SU-DHL-6 (cell line): ENCODE data around the gene ITIH5.

ENCODE experiments used
- H2AFZ ChIP-seq: fragments of 200-600 bp; sonication (generic); 2 replicates; pipeline ENCODE4 v1.6.1; 2014; ENCODE audit warnings: low read depth, mild to moderate bottlenecking, moderate library complexity, mixed read lengths, antibody characterized with exemption, low read length; ENCODE audit not compliant: severe bottlenecking
- H3F3A ChIP-seq: fragments of 200-600 bp; shearing (Covaris generic); 2 replicates; pipeline ENCODE4 v1.6.0; 2016; ENCODE audit warnings: antibody characterized with exemption, mild to moderate bottlenecking; ENCODE audit not compliant: insufficient read depth
- H3K27ac ChIP-seq: fragments of 200-600 bp; sonication (generic); 2 replicates; pipeline ENCODE4 v1.5.1; 2016; ENCODE audit warnings: low read depth, mild to moderate bottlenecking, low read length, moderate library complexity, mixed read lengths
- H3K27me3 ChIP-seq: fragments of 200-600 bp; sonication (generic), shearing (Covaris generic); 2 replicates; pipeline ENCODE4 v1.6.0; 2014; ENCODE audit warnings: mild to moderate bottlenecking, low read length
- H3K36me3 ChIP-seq: fragments of 200-600 bp; sonication (generic); 2 replicates; pipeline ENCODE4 v1.6.1; 2014; ENCODE audit warnings: mild to moderate bottlenecking, low read length, mixed read lengths
- H3K4me2 ChIP-seq: fragments of 300-600, 200-600 bp; shearing (Covaris generic), sonication (generic); 2 replicates; pipeline ENCODE4 v1.6.0; 2014; ENCODE audit warnings: low read length, low read depth, mild to moderate bottlenecking; ENCODE audit not compliant: poor library complexity, severe bottlenecking
- H3K4me3 ChIP-seq: fragments of 200-600 bp; sonication (generic); 2 replicates; pipeline ENCODE4 v1.5.1; 2014; ENCODE audit warnings: antibody characterized with exemption, low read length, mild to moderate bottlenecking, mixed read lengths; ENCODE audit not compliant: insufficient read depth, poor library complexity, severe bottlenecking
- H3K79me2 ChIP-seq: fragments of 200-600 bp; sonication (generic); 2 replicates; pipeline ENCODE4 v1.6.1; 2014; ENCODE audit warnings: mild to moderate bottlenecking, low read length, moderate library complexity; ENCODE audit not compliant: insufficient read depth
- H3K9ac ChIP-seq: fragments of 200-600 bp; sonication (generic); 2 replicates; pipeline ENCODE4 v1.7.0; 2014; ENCODE audit warnings: mild to moderate bottlenecking, low read length
- H3K9me2 ChIP-seq: fragments of 200-600 bp; sonication (generic); replicated peaks from 2 replicates; pipeline ENCODE4 v1.6.1; 2014; ENCODE audit warnings: low read length; ENCODE audit not compliant: insufficient read depth
- H3K9me3 ChIP-seq: fragments of 200-600 bp; sonication (generic); 2 replicates; pipeline ENCODE4 v1.6.1; 2014; ENCODE audit warnings: low read length, mixed read lengths; ENCODE audit not compliant: insufficient read depth
- H4K20me1 ChIP-seq: fragments of 200-600 bp; sonication (generic); 2 replicates; pipeline ENCODE4 v1.6.1; 2014; ENCODE audit warnings: low read depth, mild to moderate bottlenecking, antibody characterized with exemption, low read length, moderate library complexity, mixed read lengths
- CTCF ChIP-seq: fragments of 200-600 bp; sonication (generic); IDR thresholded peaks from one replicate; pipeline ENCODE4 v1.5.1; 2017; ENCODE audit warnings: antibody characterized with exemption, mild to moderate bottlenecking, low read length, moderate library complexity; ENCODE audit not compliant: insufficient read depth, poor library complexity, severe bottlenecking
- EZH2phosphoT487 ChIP-seq: fragments of 200-600 bp; sonication (generic), shearing (Covaris generic); conservative IDR thresholded peaks from 2 replicates; pipeline ENCODE4 v1.6.1; 2018; ENCODE audit warnings: mild to moderate bottlenecking, antibody characterized with exemption, low read length, moderate library complexity, mixed read lengths

Gene ITIH5

GRCh38 chr10:7515439-7515838 is 151.3 kb downstream of the ITIH5 start:
- no peaks in the 10 kb centered on the region for H4K20me1 ChIP-seq
- H3K79me2 ChIP-seq, result no peaks in the 10 kb centered on the region
- peaks cover 5% of the 10 kb centered on the region; the same call in 1 of the 2 replicates for H3K9me3 ChIP-seq
- H3K4me3 ChIP-seq, result no peak overlapping the region
- no peaks in the 10 kb centered on the region for H3K27me3 ChIP-seq
- TF ChIP-seq EZH2phosphoT487, result no peak
- no peak for TF ChIP-seq CTCF
- H3K27ac ChIP-seq, result no peak overlapping the region
- H3K9me2 ChIP-seq, result no peaks in the 10 kb centered on the region
- no peak overlapping the region for H3K9ac ChIP-seq
- H2AFZ ChIP-seq, result no peak overlapping the region
- no peaks in the 10 kb centered on the region for H3F3A ChIP-seq
- no peak overlapping the region for H3K4me2 ChIP-seq
- no peaks in the 10 kb centered on the region for H3K36me3 ChIP-seq

- H2AFZ ChIP-seq, result no peak overlapping the region
- no peak overlapping the region for H3K4me2 ChIP-seq
- no peaks in the 10 kb centered on the region for H3F3A ChIP-seq
- TF ChIP-seq EZH2phosphoT487 (no peak), CTCF (no peak)
- no peaks in the 10 kb centered on the region for H3K9me2 ChIP-seq
- H3K9ac ChIP-seq, result no peak overlapping the region
- no peaks in the 10 kb centered on the region for H3K27me3 ChIP-seq
- no peaks in the 10 kb centered on the region for H4K20me1 ChIP-seq
- no peak overlapping the region for H3K27ac ChIP-seq
- no peaks in the 10 kb centered on the region for H3K79me2 ChIP-seq
- no peak overlapping the region for H3K4me3 ChIP-seq
- H3K9me3 ChIP-seq, result peaks cover 8% of the 10 kb centered on the region; the same call in 1 of the 2 replicates
- H3K36me3 ChIP-seq, result 0 out of 2 replicates have a peak, but pooled peaks cover 3% of the 10 kb centered on the region
Observed at GRCh38 chr10:7513936-7514335, 152.8 kb downstream of the ITIH5 start.

GRCh38 chr10:7513455-7513854 is 153.3 kb downstream of the ITIH5 start:
- Histone ChIP-seq H2AFZ (no peak overlapping the region), H3K27me3 (no peaks in the 10 kb centered on the region), H3K79me2 (no peaks in the 10 kb centered on the region), H3K4me3 (no peak overlapping the region), H4K20me1 (no peaks in the 10 kb centered on the region), H3K27ac (no peak overlapping the region), H3K9ac (no peak overlapping the region), H3K36me3 (0 out of 2 replicates have a peak, but pooled peaks cover 3% of the 10 kb centered on the region), H3K9me2 (no peaks in the 10 kb centered on the region), H3K4me2 (no peak overlapping the region), H3F3A (no peaks in the 10 kb centered on the region), H3K9me3 (peaks cover 8% of the 10 kb centered on the region; the same call in 1 of the 2 replicates)
- TF ChIP-seq EZH2phosphoT487 (no peak), CTCF (no peak)
